NCI-H187 (cell line): ENCODE results near the gene LMF1.

Experiments used
- DNase-seq, 2 experiments: peaks; one replicate each; lab custom pipeline; 2025; lab: John Stamatoyannopoulos, UW

The LMF1 gene

DNA sequence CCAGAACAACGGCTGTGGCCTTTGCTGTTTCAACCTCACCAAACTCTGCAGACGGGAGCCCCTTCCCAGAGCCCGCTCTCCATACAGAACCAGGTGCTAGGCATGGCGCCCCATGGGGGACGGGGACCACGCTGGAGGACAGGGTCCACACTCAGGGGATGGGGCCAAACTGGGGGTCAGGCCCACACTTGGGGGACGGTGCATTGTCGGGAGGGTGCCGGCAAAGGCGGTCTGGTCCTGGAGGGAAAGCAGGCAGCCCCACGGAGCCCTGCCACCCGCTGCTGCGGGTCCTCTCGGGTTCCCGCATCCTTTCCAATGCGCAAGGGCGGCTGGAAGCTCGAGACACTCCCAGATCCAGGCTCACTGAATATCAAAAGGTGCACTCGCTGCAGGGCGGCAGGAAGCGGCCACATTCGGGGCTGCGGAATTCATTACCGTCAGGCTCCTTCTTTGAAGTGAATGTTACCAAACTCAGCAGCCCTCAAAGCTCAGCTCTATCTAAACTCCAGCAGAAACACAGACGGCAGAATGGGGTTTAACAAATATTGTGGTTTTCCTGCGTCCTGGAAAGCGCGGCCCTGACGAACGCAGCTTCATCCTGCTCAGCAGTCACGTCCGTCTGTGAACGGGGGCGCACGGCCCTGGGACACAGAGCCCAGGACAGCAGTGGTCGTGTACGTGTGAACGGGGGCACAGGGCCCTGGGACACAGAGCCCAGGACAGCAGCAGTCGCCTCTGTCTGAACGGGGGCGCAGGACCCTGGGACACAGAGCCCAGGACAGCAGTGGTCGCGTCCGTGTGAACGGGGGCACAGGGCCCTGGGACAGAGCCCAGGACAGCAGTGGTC, 41.3 kb downstream of the LMF1 start:
- no peak for DNase-seq

DNA sequence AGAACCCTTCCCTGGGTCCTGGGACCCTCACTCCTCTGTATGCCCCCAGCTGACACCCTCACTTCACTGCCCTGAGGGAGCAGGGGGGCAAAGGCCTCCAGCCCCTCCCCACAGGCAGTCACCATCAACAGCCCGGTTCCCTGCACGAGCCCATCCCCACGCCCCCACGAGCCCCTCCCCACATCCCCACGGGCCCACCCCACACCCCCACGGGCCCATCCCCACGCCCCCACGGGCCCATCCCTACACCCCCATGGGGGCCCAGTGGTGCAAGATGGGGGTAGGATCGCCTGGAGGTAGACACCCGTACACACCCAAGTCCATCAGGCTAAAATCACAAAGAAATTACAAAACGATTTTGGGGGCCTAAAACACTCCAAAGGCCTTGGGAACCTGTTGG, 42.3 kb downstream of the LMF1 start:
- no peak for DNase-seq

DNA sequence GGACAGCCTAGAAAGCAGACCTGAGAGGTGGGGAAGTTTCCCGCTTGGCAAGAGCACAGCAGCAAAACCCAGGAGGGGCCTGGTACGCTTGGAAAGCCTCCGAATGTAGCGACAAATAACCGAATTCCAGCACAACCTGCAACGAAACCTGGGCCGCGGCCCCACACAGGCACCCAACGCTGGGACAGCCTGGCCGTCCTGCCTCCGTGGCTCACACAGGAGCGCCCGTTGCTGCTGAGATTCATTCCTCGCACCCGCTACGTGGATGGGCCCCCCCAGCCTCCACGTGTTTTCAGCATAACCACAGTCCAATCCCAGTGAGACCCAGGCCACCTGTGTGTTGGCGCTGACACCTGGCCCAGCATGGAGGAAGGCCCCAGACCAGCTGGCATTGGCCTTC, 42.9 kb downstream of the LMF1 start:
- no peak for DNase-seq

DNA sequence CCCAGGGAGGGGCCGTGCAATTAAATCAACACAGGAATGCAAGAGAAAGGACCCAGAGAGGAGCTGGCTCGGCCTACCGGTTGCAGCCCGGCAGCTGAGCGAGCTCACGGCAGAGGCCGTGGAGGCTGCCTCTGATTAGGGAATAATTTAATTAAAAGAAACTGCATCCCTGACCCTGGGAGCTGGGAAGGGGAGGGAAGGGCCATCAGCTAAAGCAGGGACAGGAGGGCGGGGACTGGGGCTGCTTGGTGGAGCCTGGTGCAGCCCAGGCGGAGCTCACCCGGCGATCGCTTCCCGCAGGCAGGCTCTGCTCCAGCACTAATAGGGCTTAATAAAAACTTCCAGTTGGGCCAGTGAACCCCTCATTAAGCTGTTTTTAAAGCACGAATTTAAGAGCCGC, 43.4 kb downstream of the LMF1 start:
- no peak for DNase-seq

DNA sequence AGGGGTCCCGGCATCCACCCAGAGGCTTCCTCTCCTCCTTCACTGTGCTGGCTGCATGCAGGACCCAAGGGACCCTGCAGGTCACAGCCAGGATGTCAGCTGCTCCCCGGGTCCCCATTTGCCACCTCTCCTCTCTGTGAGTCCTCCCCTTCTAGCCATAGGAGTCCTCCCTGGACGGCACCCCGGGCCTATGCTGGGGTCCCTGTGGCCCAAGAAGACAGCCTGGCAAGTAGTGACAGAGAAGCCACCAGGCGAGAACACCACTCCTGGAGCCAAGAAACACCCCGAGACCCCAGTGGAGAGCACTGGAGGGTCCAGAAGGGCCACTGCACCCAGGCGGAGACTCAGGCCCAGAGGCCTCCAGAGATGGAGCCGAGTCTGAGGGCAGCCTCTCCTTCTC, 44.1 kb downstream of the LMF1 start:
- no peak for DNase-seq

DNA sequence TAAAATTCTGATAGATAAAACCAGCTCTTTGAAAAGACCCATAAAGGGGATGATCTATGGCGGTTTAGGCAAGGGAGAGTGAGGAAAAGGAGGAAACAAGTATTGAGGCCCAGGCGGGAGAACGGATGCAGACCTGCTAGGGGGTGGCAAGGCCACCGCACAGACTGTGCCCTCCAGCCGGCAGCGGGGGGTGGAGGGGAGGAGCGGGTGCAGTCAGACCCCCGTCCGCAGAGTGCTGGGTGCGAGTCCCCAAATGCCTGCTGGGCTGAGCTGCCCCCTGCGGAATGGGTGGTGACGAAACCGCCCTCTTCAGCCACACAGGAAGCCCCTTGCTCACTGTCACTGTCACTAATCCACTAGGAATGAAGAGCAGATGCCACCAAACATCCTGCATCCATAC, 46.0 kb downstream of the LMF1 start:
- no peak for DNase-seq

DNA sequence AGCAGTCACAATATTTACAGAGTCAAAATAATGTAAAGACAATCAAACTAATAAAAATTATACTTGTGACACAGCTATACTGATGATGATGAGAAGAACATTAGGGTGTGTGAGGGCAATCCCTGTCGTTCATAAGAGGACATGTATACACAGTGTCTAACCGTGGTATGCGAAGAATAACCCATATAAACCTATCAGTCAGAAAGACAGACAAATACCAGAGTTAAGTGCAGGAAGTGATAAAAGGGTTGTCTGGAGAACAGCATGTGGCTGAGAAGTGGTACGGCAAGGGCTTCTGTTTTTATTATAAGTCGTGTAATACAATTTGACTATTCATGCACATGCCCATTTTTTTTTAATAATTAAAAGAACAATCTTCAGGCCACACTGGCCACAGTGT, 46.7 kb downstream of the LMF1 start:
- DNase-seq, result no peak

DNA sequence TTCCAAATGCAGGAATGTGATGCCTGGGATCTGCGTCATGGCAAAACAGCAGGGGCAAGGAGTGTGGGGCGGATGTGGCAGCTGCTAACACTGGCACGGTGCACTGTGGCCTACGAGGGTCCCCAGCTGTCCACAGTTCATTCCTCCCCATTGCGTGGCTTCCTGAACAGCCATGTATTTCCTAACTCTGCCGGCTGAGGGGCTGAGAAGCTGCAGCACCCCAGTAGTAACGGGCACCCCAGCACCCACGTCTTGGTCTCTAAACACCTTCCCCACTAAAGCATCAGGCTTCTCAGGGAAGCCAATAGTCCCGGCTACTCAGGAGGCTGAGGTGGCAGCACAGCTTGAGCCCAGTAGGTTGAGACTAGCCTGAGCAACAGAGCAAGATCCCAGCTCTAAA, 47.6 kb downstream of the LMF1 start:
- no peak for DNase-seq

DNA sequence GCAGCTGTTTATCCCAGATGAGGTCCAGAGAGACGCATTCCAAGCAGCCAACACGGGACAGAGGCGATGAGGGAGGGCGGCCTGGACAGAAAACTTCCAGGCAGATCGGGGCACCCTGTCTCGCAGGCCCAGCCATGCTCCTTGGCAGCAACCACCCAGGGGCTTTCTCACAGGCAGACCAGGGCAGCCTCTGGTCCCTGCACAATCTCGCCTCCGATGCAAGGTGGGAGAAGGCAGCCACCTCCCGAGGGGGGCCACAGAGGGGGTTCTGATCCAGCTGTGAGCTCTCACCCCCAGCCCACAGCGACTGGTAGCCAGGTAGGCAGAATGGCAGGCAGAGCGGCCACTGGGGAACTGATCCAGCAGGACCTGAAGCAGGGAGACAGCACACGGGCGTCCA, 48.7 kb downstream of the LMF1 start:
- DNase-seq, result no peak

DNA sequence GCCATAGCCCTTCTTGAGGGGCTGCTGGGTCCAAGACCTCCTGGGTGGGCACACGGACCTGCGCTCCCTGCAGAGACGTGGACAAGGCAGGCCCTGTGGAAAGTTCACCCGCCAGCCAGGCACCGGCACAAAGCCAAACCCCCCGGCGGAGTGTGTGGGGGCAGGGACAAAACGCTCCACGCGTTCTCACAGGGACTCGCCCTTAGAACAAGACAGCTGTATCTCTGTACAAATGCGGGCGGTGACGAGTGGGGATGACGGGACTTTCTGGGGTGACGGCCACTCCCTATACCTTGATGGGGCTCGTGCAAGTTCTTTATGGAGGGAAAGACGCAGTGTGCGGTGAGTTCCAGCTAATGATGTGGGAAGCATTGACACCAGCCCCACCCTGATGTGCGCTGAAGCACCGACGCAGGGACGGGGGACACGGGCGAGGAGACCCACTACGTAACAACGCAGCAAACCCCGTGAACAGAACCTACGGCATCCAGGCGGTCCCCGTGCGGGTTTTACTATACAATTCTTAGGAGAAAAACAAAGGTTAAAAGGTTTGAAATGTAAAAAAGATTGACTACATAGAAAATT, 49.4 kb downstream of the LMF1 start:
- no peak for DNase-seq

DNA sequence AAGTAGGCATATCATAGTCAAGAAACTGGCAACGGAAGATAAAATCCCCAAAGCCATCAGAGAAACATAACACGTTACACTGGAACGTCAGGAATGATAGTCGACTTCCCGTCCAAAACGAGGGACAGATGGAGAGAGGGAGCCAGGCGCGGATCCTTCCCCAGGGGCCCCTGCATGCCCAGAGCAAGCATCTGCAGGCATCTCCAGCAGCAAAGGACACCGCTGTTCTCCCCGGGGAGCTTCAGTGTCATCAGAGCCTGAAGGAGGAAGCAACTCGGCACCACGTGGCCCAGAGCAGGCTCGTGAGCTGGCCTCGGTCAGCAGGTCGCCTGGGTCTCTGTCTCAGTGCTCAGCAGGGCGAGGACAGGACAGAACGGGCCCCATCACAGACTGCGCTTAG, 50.1 kb downstream of the LMF1 start:
- DNase-seq, result no peak

DNA sequence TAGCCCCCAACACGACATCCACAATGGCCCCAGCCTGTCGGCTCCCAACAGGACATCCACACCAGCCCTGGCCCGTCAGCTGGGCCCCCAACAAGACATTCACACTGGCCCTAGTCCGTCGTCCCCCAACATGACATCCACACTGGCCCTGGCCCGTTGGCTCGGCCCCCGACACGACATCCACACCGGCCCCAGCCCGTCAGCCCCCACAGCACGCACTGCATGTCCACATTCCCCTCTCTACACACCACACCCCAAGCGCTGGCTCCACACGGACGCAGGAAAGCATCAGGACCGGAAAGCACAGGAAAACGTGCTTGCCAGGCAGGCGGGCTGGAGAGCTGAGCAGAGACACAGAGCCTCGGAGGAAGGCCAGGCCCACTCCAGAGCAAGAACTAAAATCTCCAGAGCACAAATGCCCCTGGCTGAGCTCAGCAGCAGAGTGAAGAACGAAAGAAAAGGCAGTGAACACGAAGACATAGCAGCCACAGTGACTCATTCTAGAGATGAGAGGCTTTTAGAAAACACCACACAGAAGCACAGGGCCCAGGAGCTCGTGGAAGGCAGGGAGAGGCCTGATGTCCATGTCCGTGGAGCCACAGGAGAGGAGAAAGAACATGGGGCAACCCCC, 50.6 kb downstream of the LMF1 start:
- no peak for DNase-seq

DNA sequence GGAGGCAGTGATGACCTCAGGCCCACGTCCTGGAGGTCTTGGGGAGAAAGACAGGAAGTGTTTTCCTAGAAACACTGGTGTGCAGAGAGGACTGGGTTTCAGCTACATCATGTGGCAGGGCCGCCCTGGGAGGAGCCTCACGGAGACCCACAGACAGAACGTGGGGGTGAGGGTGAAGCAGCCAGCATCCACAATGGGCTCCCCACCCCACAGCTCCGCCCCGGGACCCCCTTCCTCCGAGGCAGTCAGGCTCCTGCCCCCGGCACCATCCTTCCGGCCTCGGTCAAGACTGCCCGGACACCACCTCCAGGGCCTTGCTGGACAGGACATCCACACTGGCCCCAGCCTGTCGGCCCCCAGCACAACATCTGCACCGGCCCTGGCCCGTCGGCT, 51.1 kb downstream of the LMF1 start:
- no peak for DNase-seq

DNA sequence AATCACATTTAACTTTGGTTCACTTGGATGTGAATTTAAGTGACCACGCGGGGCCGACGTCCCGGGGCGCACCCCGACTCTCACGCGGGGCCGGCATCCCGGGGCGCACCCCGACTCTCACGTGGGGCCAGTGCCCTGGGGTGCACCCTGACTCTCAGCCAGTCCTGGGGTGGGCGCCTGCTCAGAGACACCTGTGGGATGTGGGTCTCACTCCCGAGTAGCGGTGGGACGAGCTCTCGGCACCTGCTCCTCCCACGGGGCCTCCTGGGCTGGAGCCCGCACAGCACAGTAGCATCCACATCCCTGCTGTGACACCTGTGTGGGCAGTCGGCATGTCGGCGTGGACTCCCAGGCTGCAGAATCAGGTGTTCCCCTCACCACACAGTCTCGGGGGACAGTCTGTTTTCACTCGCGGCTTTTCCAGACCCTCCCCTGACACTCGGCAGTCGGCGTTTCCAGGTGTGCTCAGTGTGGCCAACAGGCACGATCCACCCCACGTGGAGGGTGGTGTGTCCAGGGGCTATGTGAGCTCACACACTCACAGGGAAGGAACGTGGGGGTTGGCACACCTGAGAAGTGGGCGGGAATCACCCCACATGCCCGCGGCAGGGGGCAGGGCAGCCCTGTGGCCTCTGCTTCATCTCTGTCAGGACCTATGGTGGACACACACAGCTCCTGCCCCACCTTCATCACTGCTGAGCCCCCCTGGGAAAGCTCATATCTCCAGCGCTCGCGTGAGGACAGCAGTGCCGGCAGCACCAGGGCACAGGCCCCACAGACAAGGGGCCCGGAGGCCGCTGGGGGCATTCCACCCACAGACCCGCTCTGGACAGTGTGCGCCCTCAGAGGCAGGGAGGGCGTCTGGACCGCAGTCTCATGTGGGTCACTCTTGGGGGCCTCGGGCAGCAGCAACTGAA, 51.8 kb downstream of the LMF1 start:
- DNase-seq, result no peak

DNA sequence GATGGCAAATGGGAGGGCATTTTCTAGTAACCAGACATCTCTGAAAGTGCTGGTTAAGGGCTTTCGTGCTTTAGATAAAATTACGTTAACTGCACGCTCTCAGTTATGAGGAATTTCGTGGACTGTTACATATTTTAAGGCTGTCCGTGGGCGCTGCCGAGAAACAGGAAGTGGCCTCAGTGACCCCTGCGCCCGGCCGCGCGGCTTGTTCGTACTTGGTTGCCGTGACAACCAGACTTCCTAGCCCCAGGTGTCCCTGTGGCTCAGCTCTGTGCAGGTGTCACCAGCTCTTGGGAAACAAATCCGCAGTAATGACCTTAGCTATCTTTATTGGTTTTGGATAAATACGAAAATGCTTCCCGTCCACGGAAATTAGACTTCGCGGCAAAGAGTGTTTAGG, 52.7 kb downstream of the LMF1 start:
- no peak for DNase-seq

DNA sequence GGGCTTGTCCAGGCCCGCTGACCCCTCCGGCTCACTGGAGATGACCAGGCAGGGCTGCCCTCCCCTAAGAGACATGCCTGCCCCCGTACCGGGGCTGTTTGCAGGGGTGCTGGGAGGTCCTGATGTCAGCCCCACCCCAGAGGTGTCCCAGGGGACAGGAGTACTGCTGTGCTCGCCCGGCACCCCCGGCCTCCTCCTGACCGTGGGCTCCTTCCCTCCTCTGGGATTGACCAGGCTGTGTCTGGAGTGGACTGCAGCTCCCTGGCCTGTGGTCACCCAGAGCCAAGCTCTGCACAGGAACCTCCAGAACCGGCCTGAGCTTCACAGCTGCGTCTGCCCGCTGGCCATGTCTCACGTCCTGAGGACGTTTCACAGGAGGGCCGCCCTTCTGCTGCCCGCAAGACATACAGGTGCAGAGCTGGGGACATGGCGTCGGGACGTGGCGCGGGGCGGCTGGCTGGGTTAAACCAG, 53.2 kb downstream of the LMF1 start:
- no peak for DNase-seq

DNA sequence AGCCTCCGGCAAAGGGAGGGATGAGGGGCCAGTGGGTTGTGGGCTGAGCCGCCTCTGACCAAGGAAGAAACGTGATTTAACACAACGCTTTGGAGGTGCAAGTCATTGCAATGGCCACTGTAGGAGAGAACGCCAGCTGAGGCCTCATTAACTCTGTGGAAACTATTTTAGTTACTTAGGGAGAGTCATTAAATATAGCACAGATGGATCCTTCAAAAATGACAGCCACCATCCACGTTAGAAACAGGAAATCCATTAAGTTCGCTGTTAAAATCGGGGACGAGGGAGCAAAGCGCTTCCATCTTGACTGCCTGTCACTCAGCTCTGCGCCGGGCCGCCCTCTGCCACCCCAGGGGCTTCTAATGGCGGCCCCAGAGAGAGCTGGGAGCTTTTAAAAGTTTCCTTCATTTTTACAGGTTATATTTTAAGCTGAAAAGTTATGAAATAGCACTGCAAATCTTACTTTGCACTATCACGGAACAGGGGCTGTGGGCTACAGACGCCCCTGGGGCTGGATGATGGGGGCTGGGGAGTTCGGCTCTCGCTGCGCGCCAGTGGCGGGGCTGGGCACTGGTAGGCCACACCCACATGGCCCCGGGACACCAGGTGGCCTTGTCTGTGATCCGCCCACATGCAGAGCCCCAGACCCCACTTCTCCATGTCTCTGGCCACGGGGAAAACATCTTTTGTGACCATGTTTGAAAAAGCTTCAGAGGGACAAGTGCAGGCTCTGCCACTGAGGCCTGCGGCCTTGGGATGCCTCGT, 54.6 kb downstream of the LMF1 start:
- DNase-seq, result no peak

DNA sequence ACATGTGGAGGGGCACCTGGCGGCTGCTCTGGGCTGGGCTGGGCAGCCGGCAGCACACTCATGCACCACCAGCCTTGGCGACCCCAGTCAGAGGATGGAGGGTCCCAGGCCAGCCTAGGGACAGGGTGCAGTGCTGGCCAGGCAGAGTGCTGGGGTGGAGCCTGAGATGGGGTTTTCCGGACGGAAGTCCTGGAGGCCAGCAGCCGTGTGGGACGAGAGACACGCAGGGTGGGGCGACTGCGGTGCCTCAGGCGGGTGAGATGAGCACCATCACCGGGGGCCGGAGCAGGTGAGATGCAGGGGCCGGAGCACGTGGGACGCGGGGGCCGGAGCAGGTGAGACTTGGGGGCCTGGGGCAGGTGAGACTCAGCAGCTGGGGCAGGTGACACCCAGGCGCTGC, 55.2 kb downstream of the LMF1 start:
- no peak for DNase-seq

DNA sequence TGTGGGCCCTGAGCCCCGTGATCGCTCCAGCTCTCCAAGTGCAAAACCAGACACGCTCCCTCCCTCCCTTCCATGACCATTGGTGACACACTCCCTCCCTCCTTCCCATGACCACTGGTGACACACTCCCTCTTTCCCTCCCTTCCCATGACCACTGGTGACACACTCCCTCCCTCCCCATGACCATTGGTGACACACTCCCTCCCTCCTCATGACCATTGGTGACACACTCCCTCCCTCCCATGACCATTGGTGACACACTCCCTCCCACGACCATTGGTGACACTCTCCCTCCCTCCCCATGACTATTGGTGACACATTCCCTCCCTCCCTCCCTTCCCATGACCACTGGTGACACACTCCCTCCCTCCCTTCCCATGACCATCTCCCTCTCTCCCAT, 56.3 kb downstream of the LMF1 start:
- no peak for DNase-seq

DNA sequence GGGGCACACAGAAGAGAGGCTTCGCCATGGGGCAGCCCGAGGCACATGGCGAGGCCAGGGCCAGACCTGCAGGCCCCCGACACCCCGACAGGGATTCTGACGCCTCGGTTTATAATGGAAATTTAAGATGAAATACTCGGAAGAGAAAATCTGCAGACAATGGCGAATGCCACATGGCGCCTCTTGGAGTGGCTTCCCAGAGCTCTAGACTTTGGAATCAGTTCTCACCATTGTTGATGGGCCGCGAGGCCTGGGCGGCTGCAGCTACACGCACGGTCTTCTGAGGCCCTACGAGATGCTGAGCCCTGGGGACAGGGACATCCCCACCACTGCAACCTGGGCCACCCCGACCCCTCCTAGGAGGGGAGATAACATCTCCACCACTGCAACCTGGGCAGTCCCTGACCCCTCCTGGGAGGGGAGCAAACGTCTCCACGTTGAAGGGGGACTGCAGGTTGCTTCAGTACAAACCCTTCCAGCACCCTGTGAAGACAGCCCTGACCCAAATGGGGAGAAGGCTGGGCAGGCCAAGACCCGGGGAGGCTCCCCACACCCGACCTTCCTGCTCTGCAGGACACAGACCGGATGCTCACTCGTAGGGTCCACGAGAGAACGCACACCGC, 56.9 kb downstream of the LMF1 start:
- no peak for DNase-seq
